Chondrocyte (in vitro differentiated cells): ENCODE results near the gene ABCB8. TPM values are rescaled to one million over a fixed set of nuclear protein-coding genes. Genes with fewer than 3 reads are reported as not detected.

ENCODE experiments used
- DNase-seq: peaks from one replicate; pipeline ENCODE4 v3.0.0; 2021; ENCODE audit warnings: mixed read lengths, low spot score
- H3K27ac Mint-ChIP-seq: one replicate; pipeline ENCODE4 v1.8.0; 2021; ENCODE audit warnings: mild to moderate bottlenecking, moderate library complexity, mixed read lengths; ENCODE audit not compliant: unreplicated experiment
- H3K27me3 Mint-ChIP-seq: 2 replicates; pipeline ENCODE4 v1.8.0; 2021; ENCODE audit warnings: low read depth, mixed read lengths
- H3K36me3 Mint-ChIP-seq: 2 replicates; pipeline ENCODE4 v1.8.0; 2021; ENCODE audit warnings: low read depth, mixed read lengths
- H3K4me1 Mint-ChIP-seq: 2 replicates; pipeline ENCODE4 v1.8.0; 2021; ENCODE audit warnings: low read depth, mild to moderate bottlenecking, mixed read lengths
- H3K4me3 Mint-ChIP-seq: one replicate; pipeline ENCODE4 v1.8.0; 2021; ENCODE audit warnings: mild to moderate bottlenecking, moderate library complexity, mixed read lengths; ENCODE audit not compliant: unreplicated experiment
- H3K9me3 Mint-ChIP-seq: 2 replicates; pipeline ENCODE4 v1.8.0; 2021; ENCODE audit warnings: low read depth, mixed read lengths
- total RNA-seq: library from RNA; stranded (reverse); gene quantifications from 3 replicates; pipeline ENCODE4 v1.2.1, GENCODE V29; 2021
- TF ChIP-seq, protein P1 (sequence below): fragments of 200-600 bp; sonication (generic); IDR thresholded peaks from 2 replicates; pipeline ENCODE4 v1.5.0; 2021; ENCODE audit warnings: antibody characterized with exemption, mild to moderate bottlenecking, moderate library complexity

The ABCB8 gene
- total RNA-seq, 1 donor from 2014 or later = 30.2 TPM

GRCh38 chr7:150983893-150984368 is 44.3 kb upstream of the ABCB8 start:
- no peak overlapping the region for H3K4me3 Mint-ChIP-seq
- no peak overlapping the region for H3K27ac Mint-ChIP-seq
- H3K36me3 Mint-ChIP-seq = no peaks in the 10 kb centered on the region
- no peak for DNase-seq
- H3K4me1 Mint-ChIP-seq = peaks cover 10% of the 10 kb centered on the region
- H3K27me3 Mint-ChIP-seq = peaks cover 43% of the 10 kb centered on the region
- TF ChIP-seq, protein P1, sequence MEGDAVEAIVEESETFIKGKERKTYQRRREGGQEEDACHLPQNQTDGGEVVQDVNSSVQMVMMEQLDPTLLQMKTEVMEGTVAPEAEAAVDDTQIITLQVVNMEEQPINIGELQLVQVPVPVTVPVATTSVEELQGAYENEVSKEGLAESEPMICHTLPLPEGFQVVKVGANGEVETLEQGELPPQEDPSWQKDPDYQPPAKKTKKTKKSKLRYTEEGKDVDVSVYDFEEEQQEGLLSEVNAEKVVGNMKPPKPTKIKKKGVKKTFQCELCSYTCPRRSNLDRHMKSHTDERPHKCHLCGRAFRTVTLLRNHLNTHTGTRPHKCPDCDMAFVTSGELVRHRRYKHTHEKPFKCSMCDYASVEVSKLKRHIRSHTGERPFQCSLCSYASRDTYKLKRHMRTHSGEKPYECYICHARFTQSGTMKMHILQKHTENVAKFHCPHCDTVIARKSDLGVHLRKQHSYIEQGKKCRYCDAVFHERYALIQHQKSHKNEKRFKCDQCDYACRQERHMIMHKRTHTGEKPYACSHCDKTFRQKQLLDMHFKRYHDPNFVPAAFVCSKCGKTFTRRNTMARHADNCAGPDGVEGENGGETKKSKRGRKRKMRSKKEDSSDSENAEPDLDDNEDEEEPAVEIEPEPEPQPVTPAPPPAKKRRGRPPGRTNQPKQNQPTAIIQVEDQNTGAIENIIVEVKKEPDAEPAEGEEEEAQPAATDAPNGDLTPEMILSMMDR = no peak
- no peaks in the 10 kb centered on the region for H3K9me3 Mint-ChIP-seq

GRCh38 chr7:150986099-150986512 is 42.1 kb upstream of the ABCB8 start:
- peaks cover 11% of the 10 kb centered on the region for H3K9me3 Mint-ChIP-seq
- peaks cover 11% of the 10 kb centered on the region for H3K4me1 Mint-ChIP-seq
- no peak for DNase-seq
- peaks cover 33% of the 10 kb centered on the region for H3K27me3 Mint-ChIP-seq
- H3K27ac Mint-ChIP-seq = no peak overlapping the region
- no peak overlapping the region for H3K4me3 Mint-ChIP-seq
- peaks cover 2% of the 10 kb centered on the region for H3K36me3 Mint-ChIP-seq
- TF ChIP-seq, protein P1 = peak; percentile 82

DNA sequence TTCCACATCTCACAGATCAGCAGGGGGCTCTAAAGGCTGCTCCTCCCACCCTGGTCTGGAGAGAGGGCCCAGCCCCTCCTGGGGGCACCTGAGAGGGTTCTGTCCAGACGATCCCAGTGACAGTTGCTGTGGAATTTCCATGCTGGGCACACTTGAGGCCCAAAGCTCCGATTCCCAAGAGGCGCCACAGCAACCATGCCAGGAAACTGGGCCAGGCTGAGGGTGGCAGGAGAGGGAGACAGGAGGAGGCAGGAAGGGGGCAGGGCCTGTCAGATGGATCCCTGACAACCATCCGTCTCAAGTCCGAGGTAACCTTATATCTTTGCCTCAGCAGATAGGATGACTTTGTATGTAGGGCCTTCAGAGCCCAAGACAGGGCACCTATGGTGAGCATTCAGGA is 41.7 kb upstream of the ABCB8 start:
- Mint-ChIP-seq H3K36me3 (peaks cover 2% of the 10 kb centered on the region), H3K27ac (no peak overlapping the region), H3K4me3 (no peak overlapping the region), H3K9me3 (peaks cover 15% of the 10 kb centered on the region), H3K27me3 (peaks cover 28% of the 10 kb centered on the region), H3K4me1 (peaks cover 11% of the 10 kb centered on the region)
- TF ChIP-seq, protein P1 = no peak
- no peak for DNase-seq

DNA sequence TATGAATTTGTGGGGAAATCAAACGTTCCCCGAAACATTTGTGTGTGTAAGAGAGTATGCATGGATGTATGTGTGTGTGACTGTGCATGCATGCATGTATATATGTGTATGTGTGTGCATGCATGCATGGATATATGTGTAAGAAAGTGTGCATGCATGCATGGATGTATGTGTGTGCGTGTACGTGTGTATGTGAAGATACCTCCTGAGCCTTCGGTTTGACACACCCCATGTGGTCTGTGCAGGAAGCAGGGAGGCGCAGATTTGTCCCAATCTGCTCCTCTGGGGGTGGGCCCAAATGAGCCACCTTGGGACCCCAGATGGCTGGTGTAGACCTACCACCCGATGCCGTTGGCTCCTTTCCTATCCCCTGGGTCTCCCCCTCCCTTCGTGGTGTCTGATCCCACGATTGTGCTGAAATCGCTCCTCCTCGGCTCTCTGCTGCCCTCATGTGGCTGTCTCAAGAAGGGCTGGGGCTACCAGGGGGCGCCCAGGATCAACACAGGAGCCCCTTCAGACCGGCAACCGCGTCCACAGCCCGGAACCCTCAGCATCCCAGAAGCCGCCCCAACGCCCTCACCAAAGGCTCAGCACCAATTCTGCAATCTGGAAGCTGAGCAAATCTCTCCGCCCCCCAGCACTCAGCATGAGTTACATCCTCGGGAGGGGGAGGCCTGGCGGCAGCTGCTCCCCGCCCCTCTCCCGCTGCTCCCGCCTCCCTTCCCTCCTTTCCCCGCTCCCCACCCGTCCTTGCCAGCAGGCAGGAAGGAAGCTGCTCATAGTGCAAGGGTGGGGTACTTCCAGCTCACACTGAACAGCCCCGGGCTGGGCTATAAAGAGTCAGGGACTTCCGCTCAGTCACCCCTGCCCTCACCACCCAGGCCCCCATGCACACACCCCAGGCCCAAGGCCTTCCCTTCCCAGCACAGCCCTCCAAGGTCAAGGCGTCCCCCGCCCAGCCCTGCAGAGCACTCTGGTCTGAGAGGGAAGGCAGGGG is 39.7 kb upstream of the ABCB8 start:
- Mint-ChIP-seq H3K4me1 (peaks cover 14% of the 10 kb centered on the region), H3K4me3 (peak overlapping the region; percentile 33), H3K9me3 (peaks cover 15% of the 10 kb centered on the region), H3K27ac (no peak overlapping the region), H3K27me3 (peaks cover 17% of the 10 kb centered on the region), H3K36me3 (peaks cover 2% of the 10 kb centered on the region)
- no peak for DNase-seq
- TF ChIP-seq, protein P1 = peak; percentile 92

DNA sequence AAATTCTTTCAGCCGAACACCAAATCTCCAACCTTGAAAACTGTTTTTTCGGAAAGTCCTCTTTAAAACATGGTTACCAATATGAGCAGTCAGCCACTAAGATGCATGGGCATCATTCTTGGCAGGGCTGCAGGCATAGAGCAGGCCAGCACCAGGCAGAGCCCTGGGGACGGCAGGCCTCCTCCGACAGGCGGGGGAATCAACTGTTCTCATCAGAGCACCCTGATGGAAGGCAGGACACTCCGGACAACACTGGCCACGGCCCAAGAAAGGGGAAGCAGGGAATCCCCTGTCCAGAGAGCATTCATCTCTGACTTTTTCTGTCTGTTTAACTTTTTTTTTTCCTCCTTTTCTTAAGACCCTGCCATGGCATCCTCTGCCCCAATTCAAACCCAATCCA is 38.8 kb upstream of the ABCB8 start:
- H3K27me3 Mint-ChIP-seq = peaks cover 11% of the 10 kb centered on the region
- TF ChIP-seq, protein P1 = no peak

More for the DNA sequence above, 38.8 kb upstream of the ABCB8 start:
- peaks cover 2% of the 10 kb centered on the region for H3K36me3 Mint-ChIP-seq
- H3K4me1 Mint-ChIP-seq = peaks cover 14% of the 10 kb centered on the region
- no peak for DNase-seq
- H3K27ac Mint-ChIP-seq = no peak overlapping the region
- peaks cover 15% of the 10 kb centered on the region for H3K9me3 Mint-ChIP-seq
- H3K4me3 Mint-ChIP-seq = no peak overlapping the region
